ENCODE data around the gene ACOT4.
"Not testable (repeated sequence)": the region's sequence is repeated elsewhere in the genome, so short reads cannot be mapped to it uniquely, and the experiment has no call there.

GRCh38 chr14:73549889-73550524, 41.7 kb upstream of the ACOT4 start:
- TF ChIP-seq CTCF (IDR thresholded peaks at IDR 0.05; ENCODE audit: extremely low read depth in 1 of 2, insufficient read depth in 1 of 2, low read depth in 1 of 2, low read length in 2 of 2); POLR2AphosphoS5 (IDR thresholded peaks at IDR 0.05; ENCODE audit: insufficient read depth, low read depth, low read length); MAX (IDR thresholded peaks at IDR 0.05; ENCODE audit: insufficient read depth, insufficient read length); POLR2A (IDR thresholded peaks at IDR 0.05; ENCODE audit: low read depth, low read length); EZH2 (IDR thresholded peaks at IDR 0.05; ENCODE audit: borderline replicate concordance, low read depth, low read length, severe bottlenecking); MYC (IDR thresholded peaks at IDR 0.05; ENCODE audit: low read depth, low read length); JUN (IDR thresholded peaks at IDR 0.05; ENCODE audit: borderline replicate concordance, insufficient read depth, insufficient read length, low read depth): not testable (repeated sequence)
